Right lobe of liver (tissue), 6 donors: ENCODE measurements around the gene WDR35. TPM values are rescaled to one million over a fixed set of nuclear protein-coding genes. Genes with fewer than 3 reads are reported as not detected.

Experiments
- ATAC-seq, 4 donors: fragments of 200-7000 bp; cut with Tn5 transposase; one replicate each; pipeline ENCODE4 v1.9.1; 2020; ENCODE audit warnings: mild to moderate bottlenecking in 4 of 4, moderate library complexity in 4 of 4
- DNase-seq, 3 donors: peaks; one replicate each; pipeline ENCODE4 v3.0.0-alpha.2; 2020
- H3K27ac ChIP-seq, 3 donors: fragments of 200-600 bp; one replicate each; pipeline ENCODE4 v1.8.0; 2022
- H3K27me3 ChIP-seq, 2 donors: fragments of 200-600 bp; one replicate each; pipeline ENCODE4 v1.8.0; 2022
- H3K36me3 ChIP-seq, 4 donors: fragments of 200-600 bp; sonication (generic) in 1 of 4; one replicate each; pipeline versions ENCODE4 v1.5.1 to v1.8.0; 2017 to 2022; ENCODE audit warnings: control low read depth in 1 of 4
- H3K4me1 ChIP-seq, 4 donors: fragments of 200-600 bp; sonication (generic) in 1 of 4; one replicate each; pipeline versions ENCODE4 v1.5.1 to v1.8.0; 2017 to 2022; ENCODE audit warnings: control low read depth in 1 of 4
- H3K4me3 ChIP-seq, 3 donors: fragments of 200-600 bp; one replicate each; pipeline ENCODE4 v1.8.0; 2022
- H3K9me3 ChIP-seq, 4 donors: fragments of 200-600 bp; sonication (generic) in 1 of 4; one replicate each; pipeline versions ENCODE4 v1.5.1 to v1.8.0; 2017 to 2022; ENCODE audit warnings: control low read depth in 1 of 4
- CTCF ChIP-seq, 4 donors: fragments of 200-600 bp in 3 of 4; fragments of 450-650 bp in 1 of 4; IDR thresholded peaks; one replicate each; pipeline versions ENCODE4 v1.5.1 to v1.8.0; 2016 to 2022; ENCODE audit warnings: antibody characterized with exemption in 4 of 4, mild to moderate bottlenecking in 2 of 4
- POLR2A ChIP-seq: fragments of 450-650 bp; IDR thresholded peaks from one replicate; pipeline ENCODE4 v1.6.1; 2017; ENCODE audit warnings: antibody characterized with exemption, mild to moderate bottlenecking
- WGBS: methylation state at CpG from one replicate; pipeline ENCODE4 v1.1.6; 2018; ENCODE audit warnings: low coverage, low lambda C conversion rate; ENCODE audit not compliant: insufficient coverage; ENCODE audit errors: missing lambda C conversion rate; 5-methylcytosine and 5-hydroxymethylcytosine counted together
- intact Hi-C, 2 donors: fragments of 100-400 bp; cut with DNase I; formaldehyde crosslinking; loops; one replicate each; pipeline versions ENCODE4 v1.11.2 to v1.14.1; 2022
- total RNA-seq, 6 experiments: library from RNA; depleted of rRNA in 2 of 6; stranded (reverse); fragments of >200 nt in 2 of 6; fragmentation: NEBNext Ultra II Directional in 3 of 6; extraction: Animal tissue kit (Norgen Biotek cat#: 25700) in 3 of 6; gene quantifications; one replicate each; pipeline versions ENCODE4 v1.1.0 to v1.2.4, GENCODE V29; 2016 to 2023
- donor health status: DM: no; HTN: yes; CAD: no.
- donor health status: DM: no; HTN: no; CAD: no.
- donor health status: DM: no; HTN: no; CAD: no.
- donor health status: DM: no; HTN: yes; CAD: no.
- donor health status: DM: no; HTN: yes; CAD: no.

WDR35 gene
- total RNA-seq, 6 experiments from 2014 or later: 1.2 to 3.3 (median 2.5) TPM

DNA sequence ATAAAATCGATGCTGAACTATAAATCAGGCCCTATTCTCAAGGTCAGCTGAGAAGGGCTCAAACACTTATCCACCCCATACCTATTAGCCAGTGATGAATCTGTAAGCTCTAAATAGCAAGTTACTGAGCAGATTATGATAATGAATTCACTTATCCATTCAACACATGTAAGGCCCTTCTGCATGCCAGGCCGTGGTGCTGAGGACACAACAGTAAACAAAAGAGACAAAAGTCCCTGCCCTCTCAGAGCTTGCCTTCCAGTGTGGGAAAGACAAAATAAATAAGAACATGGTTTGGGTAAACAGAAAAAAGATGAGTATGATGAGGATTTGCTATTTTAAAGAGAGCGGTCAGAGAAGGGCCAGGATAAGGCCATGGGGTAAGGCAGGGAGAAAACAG lies 99.8 kb downstream of the WDR35 start:
- no peak overlapping the region for H3K4me3 ChIP-seq
- ATAC-seq (no peak), DNase-seq (no peak)
- H3K4me1 ChIP-seq: peaks cover 0 to 9% (median 4%) of the 10 kb centered on the region in 4 donors
- no peaks in the 10 kb centered on the region for H3K36me3 ChIP-seq
- no peaks in the 10 kb centered on the region for H3K27me3 ChIP-seq
- 67% methylated on average over 2 of the region's 3 CpGs for WGBS
- TF ChIP-seq POLR2A: no peak
- no peak for TF ChIP-seq CTCF (IDR thresholded peaks at IDR 0.05)
- no peaks in the 10 kb centered on the region for H3K9me3 ChIP-seq
- intact Hi-C loops: no loop called here
- H3K27ac ChIP-seq: no peak overlapping the region

- no peak overlapping the region for H3K27ac ChIP-seq
- H3K4me3 ChIP-seq: no peak overlapping the region
- intact Hi-C loops: no loop called here
- DNase-seq (no peak), ATAC-seq (no peak)
- TF ChIP-seq CTCF (IDR thresholded peaks at IDR 0.05): no peak
- TF ChIP-seq POLR2A: no peak
- H3K9me3 ChIP-seq: no peaks in the 10 kb centered on the region
- H3K27me3 ChIP-seq: no peaks in the 10 kb centered on the region
- H3K4me1 ChIP-seq: peaks cover 0 to under 1% (median 0%) of the 10 kb centered on the region in 4 donors
- no peaks in the 10 kb centered on the region for H3K36me3 ChIP-seq
- WGBS: 100% methylated on average over 4 of the region's 4 CpGs
These were observed 101.1 kb downstream of the WDR35 start for GRCh38 chr2:19888831-19889230.

GRCh38 chr2:19887510-19887909 lies 102.4 kb downstream of the WDR35 start:
- intact Hi-C loops: no loop called here
- H3K27me3 ChIP-seq: no peaks in the 10 kb centered on the region
- no peak overlapping the region for H3K4me3 ChIP-seq
- TF ChIP-seq POLR2A (no peak), CTCF (IDR thresholded peaks at IDR 0.05) (no peak)
- no peak for DNase-seq
- WGBS: 65% methylated on average over 5 of the region's 7 CpGs
- ATAC-seq: no peak
- no peaks in the 10 kb centered on the region for H3K9me3 ChIP-seq
- H3K27ac ChIP-seq: no peak overlapping the region
- H3K36me3 ChIP-seq: no peaks in the 10 kb centered on the region
- H3K4me1 ChIP-seq: no peaks in the 10 kb centered on the region

- H3K4me3 ChIP-seq: no peak overlapping the region
- WGBS: 79% methylated on average over 8 of the region's 11 CpGs
- H3K36me3 ChIP-seq: no peaks in the 10 kb centered on the region
- H3K9me3 ChIP-seq: no peaks in the 10 kb centered on the region
- DNase-seq: no peak
- H3K27ac ChIP-seq: no peak overlapping the region
- intact Hi-C loops: no loop called here
- ATAC-seq: no peak
- no peaks in the 10 kb centered on the region for H3K27me3 ChIP-seq
- TF ChIP-seq CTCF (IDR thresholded peaks at IDR 0.05) (no peak), POLR2A (no peak)
- no peaks in the 10 kb centered on the region for H3K4me1 ChIP-seq
These were observed 103.6 kb downstream of the WDR35 start for GRCh38 chr2:19886261-19886660.

DNA sequence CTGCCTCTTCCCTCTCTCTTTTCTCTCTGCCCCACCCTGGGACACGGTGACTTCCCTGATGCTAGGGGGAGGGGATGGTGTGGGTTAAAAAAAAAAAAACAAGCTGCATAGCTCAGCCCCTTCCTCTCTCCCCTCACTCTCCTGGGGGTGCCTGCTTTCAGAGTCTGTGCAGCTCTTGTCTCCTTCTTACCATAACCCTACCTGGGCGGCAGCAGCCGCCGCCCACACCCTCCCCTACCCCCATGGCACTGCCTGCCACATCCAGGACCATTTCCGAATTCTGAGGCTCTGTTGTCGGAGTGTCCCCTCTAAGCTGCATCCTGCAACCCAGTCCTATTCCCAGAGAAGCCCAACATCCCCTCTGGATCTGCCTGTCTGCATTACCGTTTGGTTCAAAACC lies 104.1 kb downstream of the WDR35 start:
- H3K27ac ChIP-seq: no peak overlapping the region
- H3K36me3 ChIP-seq: no peaks in the 10 kb centered on the region
- H3K4me3 ChIP-seq: no peak overlapping the region
- H3K27me3 ChIP-seq: no peaks in the 10 kb centered on the region
- H3K4me1 ChIP-seq: no peaks in the 10 kb centered on the region
- 78% methylated on average over 7 of the region's 7 CpGs for WGBS
- no peaks in the 10 kb centered on the region for H3K9me3 ChIP-seq
- intact Hi-C loops: no loop called here
- no peak for DNase-seq
- ATAC-seq: no peak
- no peak for TF ChIP-seq POLR2A
- no peak for TF ChIP-seq CTCF (IDR thresholded peaks at IDR 0.05)
